GM12892 (cell line): ENCODE measurements around the gene F13A1.

ENCODE experiments used
- DNase-seq: peaks from one replicate; pipeline ENCODE4 v3.0.0; 2011; ENCODE audit not compliant: insufficient read length
- FAIRE-seq: peaks from 2 replicates; lab custom pipeline; 2011; peaks lifted over from hg19 to GRCh38; lab: Jason Lieb, UNC
- POLR2A ChIP-seq: IDR thresholded peaks from 2 replicates; pipeline ENCODE4 v1.6.1; 2011; ENCODE audit warnings: low read depth, low read length, control low read depth
- POLR2AphosphoS5 ChIP-seq: IDR thresholded peaks from 2 replicates; pipeline ENCODE4 v1.6.1; 2011; ENCODE audit warnings: low read depth, low read length, control low read depth
- TAF1 ChIP-seq: IDR thresholded peaks from 2 replicates; pipeline ENCODE4 v1.6.1; 2011; ENCODE audit warnings: low read depth, mild to moderate bottlenecking, control low read depth, low read length, borderline replicate concordance

Gene F13A1

DNA sequence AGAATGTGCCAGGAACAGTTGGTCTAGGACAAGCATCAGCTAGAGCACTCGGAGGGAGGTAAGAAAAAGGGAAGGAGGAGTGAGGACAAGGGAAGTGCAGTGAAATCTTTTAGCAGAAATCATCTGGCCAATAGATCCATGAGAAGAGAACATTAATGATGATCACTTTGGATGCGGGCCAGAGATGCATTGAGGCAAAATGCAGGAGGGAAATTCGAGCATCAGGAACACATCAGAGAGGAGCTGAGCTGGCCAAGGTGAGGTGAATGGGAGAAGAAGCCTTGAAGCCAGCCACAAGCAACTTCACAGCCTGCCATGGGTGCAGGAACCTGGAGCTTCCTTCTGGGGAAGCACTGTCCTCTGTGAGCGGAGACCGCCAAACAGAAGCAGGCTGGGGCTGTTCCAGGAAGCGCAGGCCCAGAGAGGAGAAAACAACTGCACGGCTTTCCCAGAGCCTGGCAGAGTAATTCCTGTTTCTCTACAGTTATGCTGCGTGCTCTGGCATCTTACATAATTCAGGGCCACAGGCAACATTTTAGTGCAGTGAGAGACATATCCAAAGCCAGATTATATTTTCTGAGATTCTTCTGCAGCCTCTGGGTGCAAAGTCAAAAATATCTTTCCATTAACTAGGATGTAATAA, 143.8 kb downstream of the F13A1 start:
- TF ChIP-seq POLR2AphosphoS5, result no peak
- no peak for TF ChIP-seq TAF1
- no peak for TF ChIP-seq POLR2A
- DNase-seq (no peak), FAIRE-seq (no peak)

DNA sequence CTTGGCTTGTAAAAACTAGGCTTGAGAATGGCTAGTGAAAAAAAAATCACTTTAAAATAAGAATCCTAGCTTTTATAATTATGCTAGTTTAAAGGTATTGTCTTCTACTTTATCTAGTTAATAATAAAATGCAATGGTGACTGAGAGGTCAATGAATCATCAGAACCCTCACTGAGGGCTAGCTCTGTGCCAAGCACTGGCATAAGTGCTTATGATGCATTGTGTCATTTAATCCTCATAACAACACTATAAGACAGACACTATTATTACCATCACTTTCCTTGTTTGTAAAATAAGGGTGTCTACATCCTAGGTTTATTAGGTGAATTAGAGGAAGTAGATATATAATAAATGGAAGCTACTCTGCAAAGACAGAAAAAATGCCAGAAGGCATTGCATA, 144.3 kb downstream of the F13A1 start:
- DNase-seq, result no peak
- FAIRE-seq, result no peak
- no peak for TF ChIP-seq TAF1
- TF ChIP-seq POLR2AphosphoS5, result no peak
- no peak for TF ChIP-seq POLR2A

DNA sequence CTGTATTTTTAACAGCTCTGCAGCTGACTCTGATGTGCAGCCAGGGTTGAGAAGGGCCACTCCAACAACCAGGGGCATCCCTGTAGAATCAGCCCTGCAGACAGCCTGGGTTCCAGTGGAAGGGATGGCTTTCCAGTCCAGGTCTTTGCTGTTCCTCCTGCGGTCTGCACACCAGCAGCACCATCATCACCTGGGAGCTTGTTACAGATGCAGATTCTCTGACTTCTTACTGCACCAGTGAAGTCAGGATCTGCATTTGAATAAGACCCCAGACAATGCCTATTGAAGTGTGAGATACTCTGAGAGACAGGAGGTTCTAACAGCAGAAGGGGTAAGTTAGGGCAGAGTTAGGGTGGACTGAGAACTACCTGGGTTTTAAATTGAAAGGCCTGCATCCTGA, 151.3 kb downstream of the F13A1 start:
- DNase-seq, result no peak
- TF ChIP-seq POLR2AphosphoS5 (no peak), POLR2A (no peak), TAF1 (no peak)
- FAIRE-seq, result no peak

DNA sequence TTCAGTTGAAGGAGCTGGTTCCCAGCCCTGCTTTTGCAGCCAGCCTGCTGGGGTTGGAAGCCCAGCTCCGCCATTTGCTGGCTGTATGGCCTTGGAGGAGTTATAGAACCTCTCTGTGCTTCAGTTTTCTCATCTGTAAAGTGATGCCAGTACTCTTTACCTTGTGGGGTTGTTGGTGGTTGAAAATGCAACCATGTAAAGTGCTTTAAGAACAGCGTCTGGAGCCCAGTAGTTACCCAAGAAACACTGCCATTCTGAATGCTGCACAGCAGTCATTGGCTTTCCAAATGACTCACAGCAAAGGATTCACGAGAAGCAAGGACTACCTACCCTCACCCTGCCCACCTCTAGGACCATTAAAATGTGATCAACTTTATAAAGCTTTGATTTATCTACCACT, 154.4 kb downstream of the F13A1 start:
- DNase-seq (no peak), FAIRE-seq (no peak)
- TF ChIP-seq POLR2AphosphoS5 (no peak), POLR2A (no peak), TAF1 (no peak)

DNA sequence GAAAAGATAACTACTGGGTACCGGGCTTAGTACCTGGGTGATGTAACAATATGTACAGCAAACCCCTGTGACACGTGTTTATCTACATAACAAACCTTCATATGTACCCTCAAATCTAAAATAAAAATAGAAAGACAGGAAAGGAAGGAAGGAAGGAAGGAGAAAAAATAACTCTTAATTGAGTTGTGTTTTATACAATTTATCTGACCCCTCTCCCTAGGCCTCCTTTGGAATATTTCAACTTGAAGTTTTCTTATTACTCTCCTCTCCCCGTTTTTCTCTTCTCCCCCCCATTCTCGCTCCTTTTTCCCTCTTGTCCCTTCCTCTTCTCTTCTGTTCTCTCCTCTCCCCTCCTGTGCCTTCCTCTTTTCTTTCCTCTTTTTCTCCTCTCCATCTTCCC, 156.1 kb downstream of the F13A1 start:
- FAIRE-seq (no peak), DNase-seq (no peak)
- TF ChIP-seq TAF1 (no peak), POLR2AphosphoS5 (no peak), POLR2A (no peak)

DNA sequence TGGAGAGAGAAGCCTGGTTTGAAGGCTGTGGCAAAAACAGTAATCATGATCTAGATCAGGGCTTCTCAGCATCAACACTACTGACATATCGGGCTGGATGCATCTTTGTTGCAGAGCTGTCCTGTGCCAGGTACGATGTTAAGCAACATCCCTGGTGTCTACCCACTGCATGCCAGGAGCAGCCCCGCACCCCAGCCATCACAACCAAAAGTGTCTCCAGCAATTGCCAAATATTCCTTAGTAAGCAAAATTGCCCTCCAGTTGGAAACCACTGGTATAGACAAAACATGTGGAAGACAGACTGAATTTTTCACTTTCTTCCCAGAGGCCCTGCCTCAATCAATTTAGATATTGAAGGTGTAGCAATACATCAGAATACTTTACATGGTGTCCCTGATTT, 166.1 kb downstream of the F13A1 start:
- DNase-seq (no peak), FAIRE-seq (no peak)
- TF ChIP-seq TAF1 (no peak), POLR2A (no peak), POLR2AphosphoS5 (no peak)

DNA sequence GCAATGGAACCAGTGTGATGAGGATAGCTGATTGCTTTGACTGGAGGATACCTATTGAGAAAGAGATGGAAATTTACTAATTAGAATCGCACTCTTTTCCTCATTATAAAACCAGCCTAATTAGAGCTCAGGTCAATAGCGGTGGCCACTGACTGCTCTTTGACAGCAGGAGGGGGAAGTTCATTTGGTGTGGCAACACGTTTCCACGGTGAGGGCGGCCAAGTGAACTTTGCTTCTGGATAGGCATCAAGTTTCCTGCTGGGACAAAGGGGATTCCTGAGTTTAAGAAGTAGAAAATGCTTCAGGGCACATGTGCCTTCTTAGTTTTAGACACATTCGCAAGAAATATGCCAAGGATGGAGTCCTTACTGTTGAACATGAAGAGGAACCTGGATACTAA, 168.4 kb downstream of the F13A1 start:
- FAIRE-seq, result no peak

DNA sequence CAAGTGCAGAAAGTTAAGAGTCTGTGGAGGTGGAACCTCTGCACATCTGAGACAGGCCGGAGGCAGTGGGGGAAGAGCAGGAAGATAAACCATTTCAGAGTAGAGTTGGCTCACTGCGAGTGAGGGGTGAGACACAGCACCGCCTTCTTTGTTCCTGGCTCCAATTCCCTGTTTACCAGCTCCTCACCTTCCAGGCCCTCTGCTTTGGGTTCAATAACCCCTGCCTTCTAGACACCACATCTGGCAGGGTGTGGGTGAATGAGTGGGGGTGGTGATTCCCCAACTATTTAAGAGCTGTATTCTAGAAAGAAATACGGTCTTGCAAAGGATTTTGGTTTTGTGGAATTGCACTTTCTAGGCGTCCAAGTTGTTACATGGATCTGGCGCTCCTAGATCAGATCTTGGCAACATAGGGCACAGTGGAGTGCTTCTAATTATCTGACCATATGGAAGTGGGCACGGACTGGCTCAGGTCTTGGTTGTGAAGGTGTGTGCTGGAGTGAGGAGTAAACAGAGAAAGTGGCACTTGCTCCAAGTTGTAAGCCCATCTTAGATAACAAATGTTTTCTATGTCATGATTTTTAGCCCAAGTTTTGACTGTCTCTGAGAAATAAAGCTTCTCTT, 172.2 kb downstream of the F13A1 start:
- FAIRE-seq, result no peak
- DNase-seq, result no peak
- TF ChIP-seq POLR2A (no peak), POLR2AphosphoS5 (no peak), TAF1 (no peak)

More for the DNA sequence above, 168.4 kb downstream of the F13A1 start:
- no peak for DNase-seq
- TF ChIP-seq POLR2AphosphoS5 (no peak), TAF1 (no peak), POLR2A (no peak)

DNA sequence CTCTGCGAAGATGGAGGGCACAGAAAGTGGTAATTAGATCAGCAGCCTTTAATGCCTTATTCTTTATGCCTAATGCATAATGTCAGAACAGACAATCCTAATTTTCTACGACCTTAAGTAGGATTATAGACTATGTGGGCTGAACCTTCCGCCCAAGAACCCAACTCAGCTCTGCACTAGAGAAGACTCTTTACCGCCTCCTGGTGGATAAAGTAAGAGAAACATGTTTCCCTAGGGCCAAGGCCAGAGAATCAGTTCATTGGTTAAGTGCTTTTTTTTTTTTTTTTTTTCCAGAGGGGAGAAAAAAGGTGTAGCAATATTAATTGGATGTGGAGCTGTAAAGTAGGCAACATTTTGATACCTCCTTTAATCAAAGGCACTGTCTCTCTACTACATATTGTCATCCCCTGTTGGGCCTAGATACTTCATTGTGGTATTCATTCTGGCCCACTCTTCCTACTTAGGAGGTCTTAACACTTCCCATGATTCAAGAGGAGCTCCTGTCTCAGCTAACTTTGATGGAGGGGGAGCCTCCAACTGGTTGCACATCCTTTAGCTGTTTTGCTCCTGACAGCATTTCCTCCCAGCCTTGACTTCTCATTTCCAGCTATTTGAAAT, 188.9 kb downstream of the F13A1 start:
- TF ChIP-seq POLR2A (no peak), POLR2AphosphoS5 (no peak), TAF1 (no peak)
- FAIRE-seq, result no peak
- DNase-seq, result peak; percentile 8

DNA sequence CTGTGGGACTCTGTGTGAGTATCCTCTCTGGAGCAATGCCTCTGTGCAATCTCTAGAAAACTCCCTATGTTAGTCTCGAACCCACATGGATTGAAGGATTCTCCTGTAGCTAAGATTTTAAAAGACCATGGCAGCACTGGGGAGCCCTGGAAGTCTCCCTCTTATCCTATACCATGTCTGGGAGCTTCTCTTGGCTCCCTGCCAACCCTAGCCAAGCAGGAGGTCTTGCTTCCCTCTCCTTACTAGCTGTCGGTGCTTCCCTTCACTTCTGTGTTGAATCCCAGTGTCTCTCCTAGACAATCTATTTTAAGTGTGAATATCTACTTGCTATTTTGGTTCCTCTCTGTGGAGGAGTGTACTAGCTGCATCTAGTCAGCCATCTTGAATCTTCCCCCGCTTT, 195.0 kb downstream of the F13A1 start:
- FAIRE-seq, result no peak
- DNase-seq, result no peak
- TF ChIP-seq POLR2AphosphoS5 (no peak), TAF1 (no peak), POLR2A (no peak)

DNA sequence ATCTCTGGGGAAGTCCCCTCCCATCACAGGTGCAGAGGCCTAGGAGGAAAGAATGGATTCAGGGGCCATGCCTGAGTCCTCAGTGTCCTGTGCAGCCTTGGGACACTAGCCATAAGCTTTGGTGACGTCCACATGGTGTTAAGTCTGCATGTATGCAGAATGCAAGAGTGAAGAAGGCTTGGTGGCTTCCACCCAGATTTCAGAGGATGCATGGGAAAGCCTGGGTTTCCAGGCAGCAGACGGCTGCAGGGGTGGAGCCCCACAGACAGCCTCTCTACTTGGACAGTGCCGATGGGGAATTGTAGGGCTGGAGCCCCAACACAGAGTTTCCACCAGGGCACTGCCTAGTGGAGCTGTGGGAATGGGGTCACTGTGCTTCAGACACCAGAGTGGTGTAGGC, 196.7 kb downstream of the F13A1 start:
- TF ChIP-seq TAF1 (no peak), POLR2AphosphoS5 (no peak), POLR2A (no peak)
- no peak for DNase-seq
- FAIRE-seq, result no peak

DNA sequence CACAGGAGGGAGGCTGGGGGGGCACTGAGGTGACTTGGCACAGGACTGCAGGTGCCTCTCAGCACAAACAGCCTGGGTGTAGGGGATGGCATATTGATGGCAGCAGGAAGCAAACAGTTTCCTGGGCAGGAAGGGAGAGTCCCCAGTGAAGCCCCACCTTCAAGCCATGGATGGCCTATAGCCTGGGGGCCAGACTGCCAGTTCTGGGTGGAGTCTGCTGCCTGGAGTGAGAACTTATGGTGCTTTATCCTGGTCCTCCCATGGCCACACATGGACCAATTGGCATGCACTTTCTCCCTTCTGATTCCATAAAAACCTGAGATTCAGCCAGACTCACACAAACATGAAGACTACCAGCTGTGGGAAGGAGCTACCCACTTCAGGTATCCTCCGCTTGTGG, 198.5 kb downstream of the F13A1 start:
- no peak for FAIRE-seq

More for the DNA sequence above, 198.5 kb downstream of the F13A1 start:
- no peak for DNase-seq
- TF ChIP-seq POLR2A (no peak), POLR2AphosphoS5 (no peak), TAF1 (no peak)
